ENCODE results near the gene CPNE6.
A peak's percentile ranks its signal among the peaks of the same experiment; 100 is the strongest.
"Not testable (repeated sequence)": the region's sequence is repeated elsewhere in the genome, so short reads cannot be mapped to it uniquely, and the experiment has no call there.

The CPNE6 gene

GRCh38 chr14:24071144-24071697 is at the start of gene CPNE6:
CPNE6 (plus strand) TSS chr14:24071562; CDS start chr14:24072937, 1,375 bp downstream.
- no peak for DNase-seq (ENCODE audit: low spot score)

GRCh38 chr14:24024939-24025418 is 46.4 kb upstream of the CPNE6 start:
- not testable (repeated sequence) for DNase-seq (ENCODE audit: low spot score)

GRCh38 chr14:24029687-24030086 is 41.7 kb upstream of the CPNE6 start:
- DNase-seq (ENCODE audit: low spot score) = not testable (repeated sequence)

GRCh38 chr14:24031331-24031730 is 40.0 kb upstream of the CPNE6 start:
- DNase-seq (ENCODE audit: low spot score) = not testable (repeated sequence)

DNA sequence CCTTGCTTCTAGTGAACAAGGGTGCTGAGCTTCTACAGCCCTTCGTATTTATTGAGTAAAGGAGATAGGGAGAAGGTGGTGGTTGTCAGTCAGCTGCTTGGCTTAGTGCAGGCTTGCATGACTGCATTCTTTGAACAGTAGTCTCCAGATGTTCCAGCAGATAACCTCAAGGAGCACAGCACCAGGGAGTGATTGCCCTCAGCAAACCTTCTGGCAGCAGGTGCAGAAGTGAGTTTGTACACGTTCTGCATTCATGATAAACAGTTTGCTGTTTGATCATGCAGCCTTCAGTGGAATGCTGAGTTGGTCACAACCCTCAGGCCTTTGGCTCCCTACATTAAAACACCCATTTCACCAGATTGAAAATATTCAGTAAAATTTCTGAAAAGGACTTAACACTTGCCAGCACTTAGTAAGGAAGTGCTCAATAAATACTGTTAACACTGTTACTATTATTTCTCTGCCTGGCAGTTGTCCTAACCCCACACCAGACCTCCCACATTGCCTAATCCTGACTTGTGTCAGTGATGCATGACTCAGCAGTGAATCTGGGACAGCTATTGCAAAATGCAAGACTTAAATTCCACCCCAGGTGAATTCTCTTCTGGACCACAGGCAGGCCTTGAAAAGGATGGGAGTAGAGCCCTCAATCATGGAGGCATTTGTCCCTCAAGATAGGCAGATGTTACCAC is 38.5 kb upstream of the CPNE6 start:
- no peak for DNase-seq (ENCODE audit: low spot score)

GRCh38 chr14:24035769-24036168 is 35.6 kb upstream of the CPNE6 start:
- not testable (repeated sequence) for DNase-seq (ENCODE audit: low spot score)

- DNase-seq (ENCODE audit: low spot score) = peak; percentile 66
Measured at GRCh38 chr14:24036169-24036962, 35.0 kb upstream of the CPNE6 start.

- DNase-seq (ENCODE audit: low spot score) = not testable (repeated sequence)
Measured at GRCh38 chr14:24036963-24037657, 34.3 kb upstream of the CPNE6 start.

DNA sequence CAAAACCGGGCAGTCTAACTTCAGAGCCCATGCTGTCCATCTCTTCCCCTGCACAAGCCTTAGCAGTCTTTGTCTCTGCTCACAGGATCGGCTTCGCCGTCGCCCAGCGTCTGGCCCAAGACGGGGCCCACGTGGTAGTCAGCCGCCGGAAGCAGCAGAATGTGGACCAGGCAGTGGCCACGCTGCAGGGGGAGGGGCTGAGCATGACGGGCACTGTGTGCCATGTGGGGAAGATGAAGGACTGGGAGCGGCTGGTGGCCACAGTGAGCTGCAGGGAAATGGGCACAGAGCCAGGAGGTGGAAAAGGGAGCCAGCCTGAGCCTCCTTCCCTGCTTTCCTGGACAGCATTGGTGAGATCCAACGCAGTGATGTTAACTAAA is 33.7 kb upstream of the CPNE6 start:
- no peak for DNase-seq (ENCODE audit: low spot score)

- DNase-seq (ENCODE audit: low spot score) = no peak
Measured at GRCh38 chr14:24038686-24039085, 32.7 kb upstream of the CPNE6 start.

DNA sequence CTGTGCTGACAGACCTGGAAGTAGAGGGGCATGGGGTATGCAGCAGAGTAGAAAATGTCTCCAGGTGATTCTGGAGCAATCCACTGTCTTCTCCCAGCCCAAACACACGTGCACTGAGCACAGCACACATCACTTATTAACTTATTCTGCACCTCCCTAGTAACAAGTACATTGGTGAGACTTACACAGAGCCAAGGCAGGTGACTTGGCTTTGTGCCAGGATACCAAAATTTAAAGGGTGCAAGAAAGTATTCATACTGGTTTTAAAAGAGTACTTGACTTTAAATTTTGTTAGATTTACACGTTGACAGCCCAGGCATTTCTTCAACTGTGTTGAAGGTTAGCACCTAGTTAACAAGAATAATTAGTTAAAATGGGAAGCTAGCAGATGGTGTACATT is 30.7 kb upstream of the CPNE6 start:
- DNase-seq (ENCODE audit: low spot score) = no peak

DNA sequence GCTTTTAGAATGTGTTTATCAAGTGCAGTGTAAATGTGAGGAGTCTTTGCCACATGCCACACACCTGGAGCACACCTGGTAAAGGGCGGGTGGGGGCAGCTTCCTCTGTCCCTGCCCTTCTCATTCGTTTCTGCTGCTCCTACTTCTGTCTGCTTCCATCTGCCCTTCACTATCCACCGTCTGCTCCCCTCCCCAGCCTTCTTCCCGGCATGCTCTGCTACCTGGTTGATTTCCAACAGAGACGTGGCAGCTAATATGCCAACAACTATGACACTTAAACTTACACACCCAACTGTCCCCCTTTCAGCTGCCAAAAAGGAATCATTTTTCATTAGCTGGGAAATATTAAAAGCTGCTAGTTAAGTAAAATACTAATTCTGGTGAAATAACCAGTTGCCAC is 28.6 kb upstream of the CPNE6 start:
- DNase-seq (ENCODE audit: low spot score) = no peak

DNA sequence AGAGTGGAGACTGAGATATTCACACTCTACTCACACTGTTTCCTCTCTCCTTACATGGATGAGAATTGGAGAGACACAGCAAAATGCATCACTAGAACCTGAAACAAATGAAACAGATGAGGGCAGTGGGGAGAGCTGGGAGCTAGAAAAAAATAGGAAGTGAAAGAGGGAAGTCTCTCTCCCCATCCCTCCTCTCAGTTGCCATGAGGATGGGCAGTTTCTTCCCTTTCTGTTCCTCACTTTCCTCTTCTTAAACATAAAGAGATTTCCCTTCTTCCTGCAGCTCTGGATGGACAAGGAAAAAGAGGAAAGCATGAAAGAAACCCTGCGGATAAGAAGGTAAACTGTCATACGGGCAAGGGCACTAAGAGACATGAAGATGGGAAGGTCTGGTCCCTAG is 22.4 kb upstream of the CPNE6 start:
- not testable (repeated sequence) for DNase-seq (ENCODE audit: low spot score)

DNA sequence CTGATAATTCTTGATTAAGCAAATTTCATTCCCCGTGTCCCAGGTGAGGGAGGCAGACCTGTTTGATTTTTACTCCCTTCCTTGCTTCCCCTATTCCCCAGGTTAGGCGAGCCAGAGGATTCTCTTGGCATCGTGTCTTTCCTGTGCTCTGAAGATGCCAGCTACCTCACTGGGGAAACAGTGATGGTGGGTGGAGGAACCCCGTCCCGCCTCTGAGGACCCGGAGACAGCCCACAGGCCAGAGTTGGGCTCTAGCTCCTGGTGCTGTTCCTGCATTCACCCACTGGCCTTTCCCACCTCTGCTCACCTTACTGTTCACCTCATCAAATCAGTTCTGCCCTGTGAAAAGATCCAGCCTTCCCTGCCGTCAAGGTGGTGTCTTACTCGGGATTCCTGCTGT is 20.6 kb upstream of the CPNE6 start:
- not testable (repeated sequence) for DNase-seq (ENCODE audit: low spot score)

DNA sequence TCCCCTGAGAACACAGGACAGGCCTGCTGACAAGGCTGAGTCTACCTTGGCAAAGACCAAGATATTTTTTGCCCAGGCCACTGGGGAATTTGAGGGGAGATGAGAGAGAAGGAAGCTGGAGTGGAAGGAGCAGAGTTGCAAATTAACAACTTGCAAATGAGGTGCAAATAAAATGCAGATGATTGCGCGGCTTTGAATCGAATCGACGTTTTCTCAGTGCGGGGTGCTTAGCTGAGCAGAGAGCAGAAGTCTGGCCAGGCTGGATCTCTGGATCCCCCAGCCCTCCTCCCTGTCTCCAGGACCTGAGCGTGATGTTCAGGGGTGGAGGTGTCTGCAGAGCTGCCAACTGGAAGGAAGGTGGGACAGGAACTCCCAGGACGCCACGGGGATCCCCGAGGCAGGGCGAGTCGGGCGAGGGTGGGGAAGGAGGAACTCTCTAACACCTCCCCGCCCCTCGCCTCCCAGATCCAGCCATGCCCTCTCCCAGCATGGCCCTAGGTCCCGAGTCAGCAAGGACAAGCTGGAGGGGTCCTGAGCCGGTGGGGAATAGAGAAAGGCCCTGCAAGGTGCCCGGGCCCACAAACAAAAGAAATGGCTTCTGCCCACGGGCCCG is 20.1 kb upstream of the CPNE6 start:
- DNase-seq (ENCODE audit: low spot score) = no peak

- peak; percentile 51 for DNase-seq (ENCODE audit: low spot score)
Measured at GRCh38 chr14:24051789-24052655, 19.3 kb upstream of the CPNE6 start, which contains the start of gene CARMIL3. CARMIL3 (plus strand) TSS chr14:24052009; CDS start chr14:24052154, 145 bp downstream.

GRCh38 chr14:24052656-24053547 is 18.5 kb upstream of the CPNE6 start:
- no peak for DNase-seq (ENCODE audit: low spot score)

- DNase-seq (ENCODE audit: low spot score) = no peak
Measured at GRCh38 chr14:24053548-24054323, 17.6 kb upstream of the CPNE6 start.

DNA sequence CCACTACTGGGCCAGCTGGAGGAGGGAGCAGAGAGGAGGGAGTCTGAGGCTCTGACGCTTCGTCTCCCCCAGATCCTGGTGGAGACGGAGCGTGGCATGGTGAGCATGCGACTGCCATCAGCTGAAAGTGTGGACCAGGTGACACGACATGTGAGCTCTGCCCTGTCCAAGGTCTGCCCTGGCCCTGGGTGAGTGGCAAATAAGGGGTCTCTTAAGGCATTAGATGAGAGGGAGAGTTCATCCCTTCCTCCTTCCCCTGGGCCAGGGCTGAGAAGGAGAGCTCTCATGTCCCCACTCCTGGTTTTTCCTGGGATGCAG is 17.1 kb upstream of the CPNE6 start:
- DNase-seq (ENCODE audit: low spot score) = no peak
